ACC112 (cell line): Measurements from ENCODE around the gene SCYL1.

Source experiments
- H2AFZ ChIP-seq: fragments of 200-600 bp; sonication (generic); one replicate; pipeline ENCODE4 v1.6.0; 2017; ENCODE audit warnings: antibody characterized with exemption, low read length; ENCODE audit not compliant: unreplicated experiment
- H3K27ac ChIP-seq: fragments of 200-600 bp; sonication (generic); 2 replicates; pipeline ENCODE4 v1.5.1; 2014; ENCODE audit warnings: low read depth, mild to moderate bottlenecking, antibody characterized with exemption, low read length, moderate library complexity
- H3K27me3 ChIP-seq: fragments of 200-600 bp; sonication (generic); 2 replicates; pipeline ENCODE4 v1.6.1; 2014; ENCODE audit warnings: mild to moderate bottlenecking, antibody characterized with exemption, low read length, moderate library complexity, mixed read lengths; ENCODE audit not compliant: insufficient read depth
- H3K36me3 ChIP-seq: fragments of 200-600 bp; sonication (generic); 2 replicates; pipeline ENCODE4 v1.6.1; 2016; ENCODE audit warnings: mild to moderate bottlenecking, antibody characterized with exemption, low read length, moderate library complexity, mixed read lengths; ENCODE audit not compliant: insufficient read depth
- H3K4me1 ChIP-seq: fragments of 200-600 bp; sonication (generic); one replicate; pipeline ENCODE4 v1.6.1; 2016; ENCODE audit warnings: low read length, mixed read lengths; ENCODE audit not compliant: insufficient read depth, unreplicated experiment, control insufficient read depth
- H3K4me3 ChIP-seq: fragments of 200-600 bp; sonication (generic); 2 replicates; pipeline ENCODE4 v1.5.1; 2014; ENCODE audit warnings: mild to moderate bottlenecking, low read depth, low read length
- H3K79me2 ChIP-seq: fragments of 200-600 bp; sonication (generic); one replicate; pipeline ENCODE4 v1.6.0; 2016; ENCODE audit warnings: low read length; ENCODE audit not compliant: control insufficient read depth, unreplicated experiment, insufficient read depth

The SCYL1 gene

GRCh38 chr11:65524741-65525545 is at the start of gene SCYL1:
Gene SCYL1 (plus strand): TSS chr11:65525083. CDS start chr11:65525154, 71 bp downstream.
- Histone ChIP-seq H3K27me3 (no peaks in the 10 kb centered on the region), H3K4me1 (peaks cover 16% of the 10 kb centered on the region), H3K27ac (peak within 1 kb of the TSS; percentile 81), H3K79me2 (peaks cover 28% of the 10 kb centered on the region), H3K4me3 (peak within 1 kb of the TSS; percentile 100), H3K36me3 (peaks cover 7% of the 10 kb centered on the region; the same call in 1 of the 2 replicates), H2AFZ (peak within 1 kb of the TSS; percentile 74)

GRCh38 chr11:65476632-65477148 is 48.2 kb upstream of the SCYL1 start:
- H3K79me2 ChIP-seq: peaks cover 61% of the 10 kb centered on the region
- peak overlapping the region; percentile 98 for H3K27ac ChIP-seq
- H3K4me1 ChIP-seq: peaks cover 58% of the 10 kb centered on the region
- H3K36me3 ChIP-seq: no peaks in the 10 kb centered on the region
- peak overlapping the region; percentile 88 for H3K4me3 ChIP-seq
- no peaks in the 10 kb centered on the region for H3K27me3 ChIP-seq
- H2AFZ ChIP-seq: no peak overlapping the region

DNA sequence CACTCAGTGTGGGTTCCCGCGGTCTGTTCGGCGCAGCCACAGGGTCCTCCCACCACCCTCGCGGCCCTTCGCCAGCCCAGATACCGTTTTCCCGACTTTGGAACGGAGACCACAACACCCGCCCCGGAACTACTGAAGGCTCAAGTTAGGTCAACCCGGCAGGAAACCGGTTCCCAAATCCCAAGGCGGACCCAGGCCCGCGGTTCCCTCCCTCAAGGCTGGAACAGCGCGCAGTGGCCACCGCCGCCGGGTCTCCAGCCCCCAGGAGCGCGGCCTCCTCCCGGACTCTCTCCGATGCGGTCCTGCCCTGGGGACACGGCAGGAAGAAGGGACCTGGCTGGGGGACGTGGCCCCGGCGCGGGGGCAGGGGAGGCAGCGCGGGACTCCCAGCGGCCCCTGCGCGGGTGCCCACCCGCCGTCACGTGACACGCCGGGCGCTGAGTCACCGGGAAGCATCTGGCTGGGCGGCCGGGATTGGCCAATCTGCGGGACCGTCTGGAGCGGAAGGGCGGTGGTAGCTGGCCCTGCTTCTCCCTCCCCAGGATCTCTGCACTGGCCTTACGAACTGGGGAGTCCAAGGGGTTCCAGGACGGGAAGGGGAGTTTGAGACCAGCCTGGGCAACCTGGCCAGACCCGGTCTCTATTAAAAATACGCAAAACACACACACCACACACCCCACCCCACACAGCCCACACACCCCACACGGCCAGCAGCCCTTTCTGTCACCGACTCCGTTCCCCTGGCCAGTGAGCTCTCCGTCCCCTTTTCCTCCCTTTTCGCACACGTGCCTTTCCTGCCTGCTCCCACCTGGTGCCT is 47.5 kb upstream of the SCYL1 start:
- Histone ChIP-seq H3K27me3 (no peaks in the 10 kb centered on the region), H3K36me3 (no peaks in the 10 kb centered on the region), H3K4me1 (peaks cover 57% of the 10 kb centered on the region), H3K79me2 (peaks cover 59% of the 10 kb centered on the region), H3K27ac (peak overlapping the region; percentile 98), H2AFZ (no peak overlapping the region), H3K4me3 (peak overlapping the region; percentile 88)

- Histone ChIP-seq H3K27ac (peak overlapping the region; percentile 98), H3K4me3 (peak overlapping the region; percentile 54), H3K36me3 (no peaks in the 10 kb centered on the region), H2AFZ (no peak overlapping the region), H3K27me3 (no peaks in the 10 kb centered on the region), H3K4me1 (peaks cover 50% of the 10 kb centered on the region), H3K79me2 (peaks cover 52% of the 10 kb centered on the region)
Observed at GRCh38 chr11:65478388-65479183, 46.3 kb upstream of the SCYL1 start.

DNA sequence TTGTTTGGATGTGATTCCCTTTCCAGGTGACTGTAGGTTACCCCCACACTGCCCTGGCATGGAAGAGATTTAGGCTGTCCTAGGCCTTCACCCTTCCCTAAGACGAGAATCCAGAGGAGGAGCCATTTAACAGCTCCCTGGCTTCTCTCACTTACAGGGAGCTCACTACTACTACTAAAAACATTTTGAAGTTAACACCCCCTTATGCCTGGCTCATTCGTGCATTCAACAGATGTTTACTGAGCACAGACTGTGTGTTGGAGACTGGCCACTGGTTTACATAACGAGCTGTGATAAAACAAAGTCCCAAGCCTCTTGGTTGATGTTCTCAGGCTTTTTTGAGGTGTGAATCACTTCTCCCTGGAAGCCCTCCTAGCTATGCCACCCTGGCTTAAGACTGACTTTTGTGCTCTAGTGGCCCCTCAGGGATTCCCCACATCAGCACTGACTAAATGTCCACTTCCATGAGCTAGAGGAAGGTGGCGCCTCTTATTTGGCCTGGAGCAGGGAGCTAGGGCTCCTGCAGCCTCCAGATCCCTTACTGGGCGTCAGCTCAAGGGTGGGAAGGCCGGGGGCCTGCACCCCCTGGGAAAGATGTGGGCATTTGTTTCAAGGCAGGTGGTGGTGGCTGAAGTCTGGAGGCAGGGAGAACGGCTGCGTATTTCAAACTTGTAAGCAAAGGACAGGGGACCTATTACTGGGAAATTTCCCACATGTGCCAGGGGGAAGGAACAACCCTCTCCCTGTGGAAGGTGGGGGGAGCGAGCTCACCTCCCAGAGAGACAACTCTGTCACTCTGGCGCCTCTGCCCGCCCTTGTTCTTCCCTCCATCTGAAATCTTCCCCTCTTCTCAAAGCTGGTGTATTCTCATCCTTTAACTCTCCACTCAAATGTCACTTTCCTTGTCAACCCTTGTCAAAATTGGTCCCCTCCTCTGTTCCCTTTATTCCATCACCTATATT is 45.4 kb upstream of the SCYL1 start:
- Histone ChIP-seq H3K79me2 (peaks cover 49% of the 10 kb centered on the region), H3K27ac (peak overlapping the region; percentile 98)

GRCh38 chr11:65482306-65482850 is 42.5 kb upstream of the SCYL1 start:
- Histone ChIP-seq H3K79me2 (peaks cover 27% of the 10 kb centered on the region), H3K27ac (peak overlapping the region; percentile 98), H3K27me3 (no peaks in the 10 kb centered on the region), H2AFZ (no peak overlapping the region), H3K4me3 (no peak overlapping the region), H3K36me3 (no peaks in the 10 kb centered on the region), H3K4me1 (peaks cover 55% of the 10 kb centered on the region)

More for the DNA sequence above, 45.4 kb upstream of the SCYL1 start:
- Histone ChIP-seq H3K36me3 (no peaks in the 10 kb centered on the region), H3K4me1 (peaks cover 50% of the 10 kb centered on the region), H3K27me3 (no peaks in the 10 kb centered on the region), H3K4me3 (peak overlapping the region; percentile 54), H2AFZ (no peak overlapping the region)

DNA sequence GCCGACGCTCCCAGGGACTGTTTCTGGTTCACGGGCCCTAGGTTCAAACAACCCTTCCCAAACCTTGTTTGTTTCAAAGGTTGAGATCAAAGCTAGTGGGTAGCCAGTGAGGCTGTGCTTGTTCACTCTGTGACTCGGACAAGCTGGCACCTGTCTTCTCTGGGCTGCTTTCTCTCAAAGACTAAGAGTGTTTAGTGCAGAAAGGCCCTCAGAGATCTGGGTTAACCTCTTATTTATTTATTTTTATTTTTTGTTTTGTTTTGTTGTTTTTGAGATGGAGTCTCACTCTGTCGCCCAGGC is 39.0 kb upstream of the SCYL1 start:
- H3K4me1 ChIP-seq: peaks cover 56% of the 10 kb centered on the region
- no peak overlapping the region for H2AFZ ChIP-seq

DNA sequence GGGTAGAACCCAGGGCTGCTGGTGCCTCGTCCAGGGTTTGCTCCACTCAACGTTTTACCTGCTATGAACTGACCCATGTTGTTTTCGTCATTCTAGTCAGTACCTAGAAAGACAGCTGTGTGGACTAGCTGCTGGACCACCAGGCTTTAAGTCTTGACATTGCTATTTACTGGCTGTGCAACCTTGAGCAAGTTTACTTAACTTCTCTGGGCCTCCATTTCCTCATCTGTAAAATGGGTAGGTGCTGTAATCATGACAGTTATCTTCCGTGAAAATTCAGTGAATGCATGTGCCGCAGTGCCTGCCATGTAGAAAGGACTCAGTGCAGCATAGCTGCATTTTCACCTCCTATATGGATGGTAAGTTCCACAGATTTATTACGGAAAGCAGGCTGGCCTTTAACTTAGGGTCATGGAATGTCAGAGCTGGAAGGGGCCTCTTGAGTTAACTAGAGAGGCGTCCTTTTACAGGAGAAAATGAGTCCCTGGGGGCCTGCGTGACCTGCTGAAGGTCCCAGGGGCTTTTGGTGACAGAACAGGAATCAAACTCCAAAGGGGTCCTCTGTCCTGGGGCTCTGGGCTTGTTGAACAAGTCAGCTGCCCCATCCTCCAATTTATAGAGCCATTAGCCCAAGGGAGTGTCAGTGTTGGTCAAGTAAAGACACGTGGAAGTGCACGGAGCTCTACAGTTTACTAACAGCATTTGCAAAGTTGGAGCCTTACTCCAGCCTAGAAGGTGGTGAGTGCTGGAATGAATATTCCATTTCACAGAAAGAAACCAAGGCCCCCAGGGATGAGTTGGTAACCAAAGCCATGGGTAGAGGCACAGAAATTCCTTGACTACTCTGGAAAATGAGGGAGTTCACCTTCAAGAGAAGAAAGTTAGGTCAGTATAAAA is 38.1 kb upstream of the SCYL1 start:
- peaks cover 25% of the 10 kb centered on the region for H3K79me2 ChIP-seq
- H3K27ac ChIP-seq: peak overlapping the region; percentile 99
- no peaks in the 10 kb centered on the region for H3K36me3 ChIP-seq
- H2AFZ ChIP-seq: no peak overlapping the region
- no peaks in the 10 kb centered on the region for H3K27me3 ChIP-seq
- H3K4me1 ChIP-seq: peaks cover 60% of the 10 kb centered on the region
- no peak overlapping the region for H3K4me3 ChIP-seq

More for the DNA sequence above, 39.0 kb upstream of the SCYL1 start:
- Histone ChIP-seq H3K36me3 (no peaks in the 10 kb centered on the region), H3K79me2 (peaks cover 25% of the 10 kb centered on the region), H3K27ac (peak overlapping the region; percentile 56; the same call in 1 of the 2 replicates), H3K27me3 (no peaks in the 10 kb centered on the region), H3K4me3 (no peak overlapping the region)
